ENCODE data around the gene MAP6D1. TPM values are rescaled to one million over a fixed set of nuclear protein-coding genes. Genes with fewer than 3 reads are reported as not detected.

The MAP6D1 gene
- total RNA-seq (2014; rRNA removed; shearing (Covaris generic)), result 0.88 and 1.5 TPM in 2 replicates
- 1.1 TPM in 2 replicates for total RNA-seq (2022)
- Bru-seq, nascent RNA, result not detected
- BruChase-seq, experiment 1, labeled RNA remaining after a 6-hour chase, result percentile 28 among the genes with signal in this experiment
- BruChase-seq, experiment 2, labeled RNA remaining after a 2-hour chase, result percentile 14 among the genes with signal in this experiment
- long read RNA-seq, partial matches to known transcripts, result 0 of 5 reads
- long read RNA-seq, other reads (novel, unspliced or antisense), result 0 of 5 reads

DNA sequence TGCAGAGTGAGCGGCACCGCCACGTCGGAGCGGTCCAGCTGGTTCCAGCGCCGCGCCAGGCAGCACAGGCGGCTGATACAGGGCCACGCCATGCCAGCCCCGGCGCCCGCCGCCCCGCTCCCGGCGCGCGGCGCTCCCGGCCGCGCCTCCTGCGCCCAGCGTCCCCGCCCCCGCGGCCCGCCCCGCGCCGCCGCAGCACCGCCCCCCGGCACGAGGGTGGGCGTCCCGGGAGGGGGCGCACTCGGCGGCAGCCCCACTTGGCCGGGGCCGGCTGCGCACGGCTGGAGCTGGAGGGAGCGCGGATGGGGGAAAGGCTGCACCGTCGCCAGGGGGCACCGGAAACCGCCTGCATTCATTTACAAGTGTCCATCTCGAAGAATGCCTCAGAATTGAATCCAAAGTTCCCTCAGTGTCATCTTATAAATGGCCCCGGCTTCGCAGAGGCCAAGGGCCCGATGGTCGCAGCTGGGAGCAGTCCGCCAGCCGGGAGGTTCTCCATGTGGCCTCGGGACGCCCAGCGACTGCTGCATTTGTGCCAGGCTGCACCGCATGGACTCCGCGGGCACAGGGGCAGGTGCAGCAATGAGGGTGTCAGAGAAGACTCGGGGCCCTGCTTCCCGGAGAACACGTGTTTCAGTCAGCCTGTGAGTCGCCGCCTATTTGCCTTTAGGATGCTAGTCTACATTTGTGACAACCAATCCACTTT, at the start of gene MAP6D1:
Gene MAP6D1, minus strand, starts transcription at position 122 of the 706 bp plus-strand sequence. Its CDS starts 30 bp downstream, at position 92.
- no peaks in the 10 kb centered on the region for H3K9me2 ChIP-seq (ENCODE audit: insufficient read depth, low read length)
- H3K4me2 ChIP-seq (ENCODE audit: low read length), result peak within 1 kb of the TSS; percentile 56
- intact Hi-C loops (cut with micrococcal nuclease; ENCODE audit: unreplicated experiment), result loop anchor here (1.0 kb wide), 1 partner anchor 59 kb away; the partner anchor contains the start of gene PARL
- H3K9me3 ChIP-seq (ENCODE audit: low read length), result no peaks in the 10 kb centered on the region
- no peak within 1 kb of the TSS; the same call in 1 of the 2 replicates for H2AFZ ChIP-seq (ENCODE audit: low read length)
- no TSS peak for BruUV-seq (replicated peaks)
- POLR2A ChIA-PET, result interaction anchor here (0.7 to 1.4 kb wide), 2 partner anchors 9 to 454 kb away, joined by 3 read pairs; no protein-coding TSS in a partner anchor
- no peaks in the 10 kb centered on the region for H4K20me1 ChIP-seq (ENCODE audit: insufficient read depth, low read length)
- H3K79me2 ChIP-seq (ENCODE audit: insufficient read depth, low read depth, low read length), result no peaks in the 10 kb centered on the region
- no peak for TF ChIP-seq EZH2phosphoT487 (IDR thresholded peaks at IDR 0.05; ENCODE audit: borderline replicate concordance, low read depth, low read length)
- TF ChIP-seq, protein P1, sequence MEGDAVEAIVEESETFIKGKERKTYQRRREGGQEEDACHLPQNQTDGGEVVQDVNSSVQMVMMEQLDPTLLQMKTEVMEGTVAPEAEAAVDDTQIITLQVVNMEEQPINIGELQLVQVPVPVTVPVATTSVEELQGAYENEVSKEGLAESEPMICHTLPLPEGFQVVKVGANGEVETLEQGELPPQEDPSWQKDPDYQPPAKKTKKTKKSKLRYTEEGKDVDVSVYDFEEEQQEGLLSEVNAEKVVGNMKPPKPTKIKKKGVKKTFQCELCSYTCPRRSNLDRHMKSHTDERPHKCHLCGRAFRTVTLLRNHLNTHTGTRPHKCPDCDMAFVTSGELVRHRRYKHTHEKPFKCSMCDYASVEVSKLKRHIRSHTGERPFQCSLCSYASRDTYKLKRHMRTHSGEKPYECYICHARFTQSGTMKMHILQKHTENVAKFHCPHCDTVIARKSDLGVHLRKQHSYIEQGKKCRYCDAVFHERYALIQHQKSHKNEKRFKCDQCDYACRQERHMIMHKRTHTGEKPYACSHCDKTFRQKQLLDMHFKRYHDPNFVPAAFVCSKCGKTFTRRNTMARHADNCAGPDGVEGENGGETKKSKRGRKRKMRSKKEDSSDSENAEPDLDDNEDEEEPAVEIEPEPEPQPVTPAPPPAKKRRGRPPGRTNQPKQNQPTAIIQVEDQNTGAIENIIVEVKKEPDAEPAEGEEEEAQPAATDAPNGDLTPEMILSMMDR (conservative IDR thresholded peaks at IDR 0.05; ENCODE audit: low read length), result peak; percentile 57
- peak within 1 kb of the TSS; percentile 66 for H3K4me3 ChIP-seq (ENCODE audit: low read depth, low read length, poor library complexity, severe bottlenecking)
- CTCF ChIA-PET (ENCODE audit: unreplicated experiment), result interaction anchor here (0.8 kb wide), 1 partner anchor 22 kb away, joined by 3 read pairs; no protein-coding TSS in a partner anchor
- peak; percentile 66 for DNase-seq (ENCODE audit: low spot score)
- no peak within 1 kb of the TSS for H3K27ac ChIP-seq (ENCODE audit: low read depth, low read length, poor library complexity, severe bottlenecking)
- peaks cover 14% of the 10 kb centered on the region for H3K4me1 ChIP-seq (ENCODE audit: insufficient read depth, low read length, poor library complexity, severe bottlenecking)
- peaks cover 6% of the 10 kb centered on the region; the same call in 1 of the 2 replicates for H3K36me3 ChIP-seq (ENCODE audit: insufficient read depth, low read length)

DNA sequence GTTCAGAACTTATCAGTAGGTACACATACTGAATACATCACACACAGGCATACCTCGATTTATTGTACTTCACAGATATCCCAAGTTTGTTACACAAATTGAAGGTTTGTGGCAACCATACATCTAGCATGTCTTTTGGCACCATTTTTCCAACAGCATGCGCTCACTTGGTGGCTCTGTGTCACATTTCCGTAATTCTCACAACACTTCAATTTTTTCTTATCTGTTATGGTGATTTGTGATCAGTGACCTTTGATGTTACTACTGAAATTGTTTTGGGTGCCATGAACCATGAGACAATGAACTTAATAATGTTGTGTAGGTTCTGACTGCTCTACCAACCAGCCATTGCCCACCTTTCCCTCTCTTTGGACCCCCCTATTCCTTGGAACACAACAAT, 48.5 kb upstream of the MAP6D1 start:
- ChIA-PET CTCF (ENCODE audit: unreplicated experiment) (no interaction called here), POLR2A (interaction anchor here (0.9 to 1.4 kb wide), 2 partner anchors 9 to 10 kb away, joined by 7 to 8 read pairs; partner anchors contain the start of gene PARL)
- Histone ChIP-seq H3K9me2 (ENCODE audit: insufficient read depth, low read length) (no peaks in the 10 kb centered on the region), H3K9me3 (ENCODE audit: low read length) (no peaks in the 10 kb centered on the region), H3K36me3 (ENCODE audit: insufficient read depth, low read length) (peaks cover 31% of the 10 kb centered on the region; the same call in 1 of the 2 replicates), H2AFZ (ENCODE audit: low read length) (no peak overlapping the region), H4K20me1 (ENCODE audit: insufficient read depth, low read length) (peaks cover 7% of the 10 kb centered on the region; the same call in 1 of the 2 replicates), H3K4me3 (ENCODE audit: low read depth, low read length, poor library complexity, severe bottlenecking) (no peak overlapping the region), H3K27ac (ENCODE audit: low read depth, low read length, poor library complexity, severe bottlenecking) (no peak overlapping the region), H3K4me1 (ENCODE audit: insufficient read depth, low read length, poor library complexity, severe bottlenecking) (peaks cover 2% of the 10 kb centered on the region), H3K4me2 (ENCODE audit: low read length) (no peak overlapping the region), H3K79me2 (ENCODE audit: insufficient read depth, low read depth, low read length) (peaks cover 62% of the 10 kb centered on the region; the same call in 1 of the 2 replicates)
- no peak for DNase-seq (ENCODE audit: low spot score)
- BruUV-seq (replicated peaks), result no TSS peak
- no peak for TF ChIP-seq EZH2phosphoT487 (IDR thresholded peaks at IDR 0.05; ENCODE audit: borderline replicate concordance, low read depth, low read length)
- TF ChIP-seq, protein P1 (conservative IDR thresholded peaks at IDR 0.05; ENCODE audit: low read length), result no peak
- intact Hi-C loops (cut with micrococcal nuclease; ENCODE audit: unreplicated experiment), result no loop called here
